Choroid plexus epithelial cell (primary cell): ENCODE measurements around the gene VAPB.
A peak's percentile ranks its signal among the peaks of the same experiment; 100 is the strongest.
"Not testable (repeated sequence)": the region's sequence is repeated elsewhere in the genome, so short reads cannot be mapped to it uniquely, and the experiment has no call there.

ENCODE experiments used
- DNase-seq: peaks from one replicate; pipeline ENCODE4 v3.0.0-alpha.2; 2010; ENCODE audit warnings: low read depth
- H3K4me3 ChIP-seq: 2 replicates; pipeline ENCODE4 v1.5.1; 2011; ENCODE audit warnings: low read depth, mild to moderate bottlenecking, control low read depth, low read length, moderate library complexity
- CTCF ChIP-seq: conservative IDR thresholded peaks from 2 replicates; pipeline ENCODE4 v1.5.1; 2011; ENCODE audit warnings: low read depth, mild to moderate bottlenecking, control low read depth, inconsistent platforms, low read length, moderate library complexity

VAPB gene

GRCh38 chr20:58366866-58367265 is 22.2 kb upstream of the VAPB start:
- no peak for TF ChIP-seq CTCF
- no peak for DNase-seq

GRCh38 chr20:58372806-58373205 is 16.2 kb upstream of the VAPB start:
- peak; percentile 31 for DNase-seq
- H3K4me3 ChIP-seq: no peak overlapping the region
- no peak for TF ChIP-seq CTCF

More at GRCh38 chr20:58366866-58367265, 22.2 kb upstream of the VAPB start:
- no peak overlapping the region for H3K4me3 ChIP-seq

GRCh38 chr20:58373296-58373695 is 15.7 kb upstream of the VAPB start:
- not testable (repeated sequence) for DNase-seq

GRCh38 chr20:58374027-58374850 is 14.8 kb upstream of the VAPB start:
- H3K4me3 ChIP-seq: no peak overlapping the region
- DNase-seq: no peak

More at GRCh38 chr20:58373296-58373695, 15.7 kb upstream of the VAPB start:
- H3K4me3 ChIP-seq: not testable (repeated sequence)

GRCh38 chr20:58374906-58375758 is 13.9 kb upstream of the VAPB start:
- TF ChIP-seq CTCF: no peak
- no peak overlapping the region for H3K4me3 ChIP-seq
- peak; percentile 76 for DNase-seq

More at GRCh38 chr20:58374027-58374850, 14.8 kb upstream of the VAPB start:
- no peak for TF ChIP-seq CTCF

GRCh38 chr20:58375759-58376352 is 13.2 kb upstream of the VAPB start:
- no peak for DNase-seq
- no peak overlapping the region for H3K4me3 ChIP-seq
- TF ChIP-seq CTCF: no peak

GRCh38 chr20:58377017-58377416 is 12.0 kb upstream of the VAPB start:
- DNase-seq: no peak
- TF ChIP-seq CTCF: no peak
- H3K4me3 ChIP-seq: no peak overlapping the region
